ENCODE data around the gene ACOT12. TPM values are rescaled to one million over a fixed set of nuclear protein-coding genes. Genes with fewer than 3 reads are reported as not detected.

The ACOT12 gene
- total and polyA plus RNA-seq, 2 donors (not counting 1 experiment from before 2014, with no cell fraction given) = 0.06 TPM; not detected in 1

GRCh38 chr5:81429985-81430384, 36.1 kb upstream of the ACOT12 start:
- Histone ChIP-seq H3K27me3 (replicated peaks in 1 of 4; ENCODE audit: control extremely low read depth in 1 of 4, control insufficient read depth in 3 of 4, insufficient read depth in 4 of 4, low read length in 3 of 4) (no peaks in the 10 kb centered on the region), H3K4me3 (ENCODE audit: control extremely low read depth in 1 of 5, extremely low read depth in 1 of 5, insufficient read depth in 1 of 5, low read depth in 2 of 5, low read length in 4 of 5) (no peak overlapping the region), H4K20me1 (ENCODE audit: control insufficient read depth, insufficient read depth, low read length, poor library complexity, severe bottlenecking) (no peaks in the 10 kb centered on the region), H3K9me3 (ENCODE audit: control extremely low read depth in 1 of 3, control insufficient read depth in 2 of 3, insufficient read depth in 1 of 3, low read length in 2 of 3) (no peaks in the 10 kb centered on the region), H3K27ac (ENCODE audit: low read length in 2 of 2) (no peak overlapping the region), H2AFZ (ENCODE audit: insufficient read depth, low read depth, low read length, poor library complexity, severe bottlenecking) (no peak overlapping the region), H3K4me2 (replicated peaks; ENCODE audit: low read depth, low read length, poor library complexity, severe bottlenecking) (no peak overlapping the region), H3K79me2 (ENCODE audit: control insufficient read depth, insufficient read depth, low read length) (no peaks in the 10 kb centered on the region), H3K36me3 (replicated peaks in 1 of 2; ENCODE audit: control extremely low read depth in 1 of 2, control insufficient read depth in 1 of 2, extremely low read depth in 1 of 2, insufficient read depth in 2 of 2, low read length in 1 of 2) (peaks cover 0 to 12% of the 10 kb centered on the region in 2 experiments), H3K9ac (ENCODE audit: low read length) (no peak overlapping the region), H3K4me1 (ENCODE audit: control insufficient read depth in 2 of 2, insufficient read depth in 2 of 2, low read length in 2 of 2) (no peaks in the 10 kb centered on the region)
- H3K4me3 Mint-ChIP-seq = no peak overlapping the region
- peaks cover 4% of the 10 kb centered on the region for H3K4me1 Mint-ChIP-seq
- H3K27ac Mint-ChIP-seq = no peak overlapping the region
- TF ChIP-seq EZH2 (IDR thresholded peaks at IDR 0.05; ENCODE audit: borderline replicate concordance, insufficient read depth, low read depth, low read length, poor library complexity, severe bottlenecking) (no peak), CTCF (IDR thresholded peaks at IDR 0.05) (no peak)
- POLR2A ChIA-PET = no interaction called here
- ATAC-seq (ENCODE audit: low read depth) = no peak
- H3K27me3 Mint-ChIP-seq = no peaks in the 10 kb centered on the region
- DNase-seq = no peak
- H3K9me3 Mint-ChIP-seq (ENCODE audit: insufficient read depth) = no peaks in the 10 kb centered on the region
- intact Hi-C loops (cut with micrococcal nuclease) = loop anchor here (5.0 to 10.0 kb wide), 4 partner anchors 325 to 545 kb away; partner anchors contain the start of genes ATG10 and SSBP2
- CTCF ChIA-PET = interaction anchor here (1.0 to 1.3 kb wide), 2 partner anchors 111 to 796 kb away, joined by 5 read pairs; no protein-coding TSS in a partner anchor

DNA sequence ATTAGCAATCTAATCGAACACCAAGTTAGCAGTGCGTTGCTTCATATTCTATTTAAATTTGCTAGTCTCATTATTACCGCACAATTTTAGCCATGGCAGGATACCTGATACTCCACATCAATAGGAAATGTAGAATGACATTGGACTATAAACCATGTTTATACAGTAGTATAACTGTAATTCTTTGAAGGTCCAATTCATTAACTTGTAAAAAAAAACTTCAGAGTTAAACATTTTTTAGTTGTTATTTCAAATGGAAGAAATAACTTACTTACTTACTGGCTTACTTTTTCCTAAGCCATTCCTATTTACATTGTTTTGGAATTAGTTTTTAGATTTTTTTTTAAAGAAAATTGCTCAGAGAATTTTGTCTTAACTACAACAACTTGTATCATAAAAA, 35.4 kb upstream of the ACOT12 start:
- no peaks in the 10 kb centered on the region for H3K79me2 ChIP-seq (ENCODE audit: control insufficient read depth, insufficient read depth, low read length)
- Mint-ChIP-seq H3K27me3 (no peaks in the 10 kb centered on the region), H3K27ac (no peak overlapping the region), H3K4me3 (no peak overlapping the region), H3K9me3 (ENCODE audit: insufficient read depth) (no peaks in the 10 kb centered on the region), H3K4me1 (peaks cover 4% of the 10 kb centered on the region)
- TF ChIP-seq CTCF (IDR thresholded peaks at IDR 0.05) = no peak
- no peak for TF ChIP-seq EZH2 (IDR thresholded peaks at IDR 0.05; ENCODE audit: borderline replicate concordance, insufficient read depth, low read depth, low read length, poor library complexity, severe bottlenecking)
- POLR2A ChIA-PET = no interaction called here
- no peak for ATAC-seq (ENCODE audit: low read depth)
- intact Hi-C loops (cut with micrococcal nuclease) = loop anchor here (5.0 to 10.0 kb wide), 4 partner anchors 325 to 545 kb away; partner anchors contain the start of genes ATG10 and SSBP2
- no peak overlapping the region for H2AFZ ChIP-seq (ENCODE audit: insufficient read depth, low read depth, low read length, poor library complexity, severe bottlenecking)
- no peaks in the 10 kb centered on the region for H3K27me3 ChIP-seq (replicated peaks in 1 of 4; ENCODE audit: control extremely low read depth in 1 of 4, control insufficient read depth in 3 of 4, insufficient read depth in 4 of 4, low read length in 3 of 4)
- H3K4me1 ChIP-seq (ENCODE audit: control insufficient read depth in 2 of 2, insufficient read depth in 2 of 2, low read length in 2 of 2) = no peaks in the 10 kb centered on the region
- CTCF ChIA-PET = interaction anchor here (1.2 to 8.3 kb wide), 4 partner anchors 13 to 796 kb away, joined by 3 to 83 read pairs (median 4); no protein-coding TSS in a partner anchor
- H3K4me2 ChIP-seq (replicated peaks; ENCODE audit: low read depth, low read length, poor library complexity, severe bottlenecking) = no peak overlapping the region
- DNase-seq = no peak
- WGBS (ENCODE audit: insufficient coverage) = no CpG with 5 or more reads among the region's 3 CpGs
- no peak overlapping the region for H3K27ac ChIP-seq (ENCODE audit: low read length in 2 of 2)
- H3K9ac ChIP-seq (ENCODE audit: low read length) = no peak overlapping the region
- peaks cover 0 to 10% of the 10 kb centered on the region in 2 experiments for H3K36me3 ChIP-seq (replicated peaks in 1 of 2; ENCODE audit: control extremely low read depth in 1 of 2, control insufficient read depth in 1 of 2, extremely low read depth in 1 of 2, insufficient read depth in 2 of 2, low read length in 1 of 2)
- H4K20me1 ChIP-seq (ENCODE audit: control insufficient read depth, insufficient read depth, low read length, poor library complexity, severe bottlenecking) = no peaks in the 10 kb centered on the region
- H3K9me3 ChIP-seq (ENCODE audit: control extremely low read depth in 1 of 3, control insufficient read depth in 2 of 3, insufficient read depth in 1 of 3, low read length in 2 of 3) = no peaks in the 10 kb centered on the region
- H3K4me3 ChIP-seq (ENCODE audit: control extremely low read depth in 1 of 5, extremely low read depth in 1 of 5, insufficient read depth in 1 of 5, low read depth in 2 of 5, low read length in 4 of 5) = no peak overlapping the region
